Measurements from ENCODE around the gene LIN37. TPM values are rescaled to one million over a fixed set of nuclear protein-coding genes. Genes with fewer than 3 reads are reported as not detected.

Gene LIN37
- total and polyA plus RNA-seq, 4 donors = 4.4 to 16.2 (median 13.8) TPM

DNA sequence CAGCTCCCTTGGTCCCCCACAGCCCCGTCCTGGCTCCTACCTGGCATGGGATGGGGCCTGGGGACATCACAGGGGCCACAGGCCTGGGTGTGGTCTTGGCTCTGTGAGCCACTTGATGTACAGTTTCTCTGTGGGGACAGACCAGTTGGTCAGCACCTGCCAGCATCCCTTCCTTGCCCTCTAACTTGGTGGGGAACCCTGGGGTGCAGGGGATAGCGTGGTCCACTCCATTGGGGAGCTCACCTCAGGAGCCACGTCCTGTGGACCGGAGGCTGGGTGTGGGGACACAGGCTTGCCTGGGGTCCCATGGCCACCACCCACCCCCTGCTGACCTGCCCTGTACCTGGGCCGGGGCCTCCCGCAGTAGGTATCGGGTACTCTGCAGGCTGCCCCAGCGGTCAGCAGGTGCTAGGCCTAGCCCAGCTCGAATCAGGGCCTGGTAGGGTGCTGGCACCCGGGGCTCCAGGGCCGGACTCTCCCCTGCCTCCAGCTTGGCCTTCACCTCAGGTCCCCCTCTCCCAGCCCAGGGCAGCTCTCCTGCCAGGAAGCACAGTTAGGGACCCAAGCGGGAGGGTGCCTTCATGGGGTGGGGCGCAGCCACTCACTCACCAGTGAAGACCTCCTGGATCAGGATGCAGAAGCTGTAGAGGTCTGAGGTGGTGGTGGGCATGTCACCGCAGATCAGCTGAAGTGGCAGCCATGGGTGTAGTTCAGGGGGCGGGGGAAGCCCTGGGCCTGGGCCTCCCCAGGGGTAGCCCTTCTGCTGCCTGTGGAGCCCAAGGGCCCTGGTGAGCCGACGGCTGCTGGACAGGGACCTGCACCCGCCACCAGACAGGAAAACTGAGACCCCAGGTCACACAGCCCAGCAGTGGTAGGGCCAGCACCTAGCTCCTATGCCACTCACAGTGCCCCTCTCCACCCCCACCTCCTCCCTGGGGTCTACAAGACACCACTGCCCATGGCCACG lies 41.9 kb downstream of the LIN37 start:
- Histone ChIP-seq H3K4me1 (ENCODE audit: control insufficient read depth in 5 of 5, insufficient read depth in 5 of 5, low read length in 5 of 5) (no peaks in the 10 kb centered on the region), H3K27me3 (ENCODE audit: control insufficient read depth in 3 of 3, insufficient read depth in 3 of 3, low read length in 2 of 3) (no peaks in the 10 kb centered on the region), H3K27ac (ENCODE audit: low read depth in 1 of 2, low read length in 1 of 2) (no peak overlapping the region), H3K9ac (ENCODE audit: insufficient read depth in 1 of 2, low read length in 2 of 2) (no peak overlapping the region), H3K4me3 (no peak overlapping the region), H3K9me3 (ENCODE audit: control insufficient read depth in 4 of 4, insufficient read depth in 3 of 4, low read length in 3 of 4) (no peaks in the 10 kb centered on the region), H3K36me3 (ENCODE audit: control insufficient read depth in 4 of 4, insufficient read depth in 4 of 4, low read length in 4 of 4) (peaks cover 0 to 6% (median 0%) of the 10 kb centered on the region in 4 donors)
- ATAC-seq (ENCODE audit: insufficient read depth, low FRiP score) = no peak
- TF ChIP-seq, protein P1, sequence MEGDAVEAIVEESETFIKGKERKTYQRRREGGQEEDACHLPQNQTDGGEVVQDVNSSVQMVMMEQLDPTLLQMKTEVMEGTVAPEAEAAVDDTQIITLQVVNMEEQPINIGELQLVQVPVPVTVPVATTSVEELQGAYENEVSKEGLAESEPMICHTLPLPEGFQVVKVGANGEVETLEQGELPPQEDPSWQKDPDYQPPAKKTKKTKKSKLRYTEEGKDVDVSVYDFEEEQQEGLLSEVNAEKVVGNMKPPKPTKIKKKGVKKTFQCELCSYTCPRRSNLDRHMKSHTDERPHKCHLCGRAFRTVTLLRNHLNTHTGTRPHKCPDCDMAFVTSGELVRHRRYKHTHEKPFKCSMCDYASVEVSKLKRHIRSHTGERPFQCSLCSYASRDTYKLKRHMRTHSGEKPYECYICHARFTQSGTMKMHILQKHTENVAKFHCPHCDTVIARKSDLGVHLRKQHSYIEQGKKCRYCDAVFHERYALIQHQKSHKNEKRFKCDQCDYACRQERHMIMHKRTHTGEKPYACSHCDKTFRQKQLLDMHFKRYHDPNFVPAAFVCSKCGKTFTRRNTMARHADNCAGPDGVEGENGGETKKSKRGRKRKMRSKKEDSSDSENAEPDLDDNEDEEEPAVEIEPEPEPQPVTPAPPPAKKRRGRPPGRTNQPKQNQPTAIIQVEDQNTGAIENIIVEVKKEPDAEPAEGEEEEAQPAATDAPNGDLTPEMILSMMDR (IDR thresholded peaks at IDR 0.05; ENCODE audit: control extremely low read depth, extremely low read depth) = no peak
- DNase-seq = no peak
- 88 to 91% methylated on average over 19 of the region's 19 CpGs for WGBS, 2 donors

DNA sequence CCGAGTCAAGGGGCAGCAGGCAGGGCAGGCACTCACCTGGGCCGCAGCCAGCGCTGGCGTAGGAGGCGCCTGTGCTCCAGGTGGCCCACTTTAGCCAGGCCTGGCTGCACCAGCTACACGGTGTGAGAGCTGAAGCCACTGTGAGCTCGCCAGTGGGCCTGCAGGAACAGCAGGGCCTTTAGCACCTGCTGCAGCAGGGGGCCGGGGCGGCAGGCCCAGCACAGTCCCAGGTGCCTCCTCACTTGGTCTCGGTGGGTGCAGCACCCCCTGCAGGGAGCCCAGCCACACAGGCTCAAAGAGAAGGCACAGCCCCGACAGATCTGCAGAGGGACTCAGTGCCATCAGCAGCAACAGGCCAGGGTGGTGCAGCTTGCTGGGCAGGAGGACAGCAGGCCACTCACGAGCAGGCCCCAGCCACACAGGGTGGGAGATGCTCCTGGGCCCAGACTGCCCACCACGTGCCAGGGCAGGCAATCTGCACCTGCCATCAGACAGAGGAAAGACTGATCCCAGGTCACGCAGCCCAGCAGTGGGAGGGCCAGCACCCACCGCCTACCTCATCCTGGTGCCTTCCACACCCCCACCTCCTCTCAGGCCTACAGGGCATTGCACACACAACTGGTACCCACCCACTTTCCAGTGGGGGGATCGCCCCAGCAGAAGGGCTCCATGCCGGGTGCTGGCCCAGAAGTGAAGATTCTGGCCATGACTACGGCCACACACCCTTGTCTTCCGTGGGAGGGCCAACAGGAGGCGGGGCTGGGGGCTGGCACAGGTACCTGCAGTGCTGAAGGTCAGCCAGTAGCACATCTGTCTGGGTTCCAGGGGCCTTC lies 42.8 kb downstream of the LIN37 start:
- no peak overlapping the region for H3K27ac ChIP-seq (ENCODE audit: low read depth in 1 of 2, low read length in 1 of 2)
- H3K36me3 ChIP-seq (ENCODE audit: control insufficient read depth in 4 of 4, insufficient read depth in 4 of 4, low read length in 4 of 4) = no peaks in the 10 kb centered on the region
- 68 to 76% methylated on average over 18 to 20 of the region's 20 CpGs for WGBS, 2 donors
- no peaks in the 10 kb centered on the region for H3K27me3 ChIP-seq (ENCODE audit: control insufficient read depth in 3 of 3, insufficient read depth in 3 of 3, low read length in 2 of 3)
- no peak overlapping the region for H3K4me3 ChIP-seq
- no peaks in the 10 kb centered on the region for H3K9me3 ChIP-seq (ENCODE audit: control insufficient read depth in 4 of 4, insufficient read depth in 3 of 4, low read length in 3 of 4)
- H3K4me1 ChIP-seq (ENCODE audit: control insufficient read depth in 5 of 5, insufficient read depth in 5 of 5, low read length in 5 of 5) = no peaks in the 10 kb centered on the region
- ATAC-seq (ENCODE audit: insufficient read depth, low FRiP score) (no peak), DNase-seq (no peak)
- TF ChIP-seq, protein P1 (IDR thresholded peaks at IDR 0.05; ENCODE audit: control extremely low read depth, extremely low read depth) = no peak
- no peak overlapping the region for H3K9ac ChIP-seq (ENCODE audit: insufficient read depth in 1 of 2, low read length in 2 of 2)

DNA sequence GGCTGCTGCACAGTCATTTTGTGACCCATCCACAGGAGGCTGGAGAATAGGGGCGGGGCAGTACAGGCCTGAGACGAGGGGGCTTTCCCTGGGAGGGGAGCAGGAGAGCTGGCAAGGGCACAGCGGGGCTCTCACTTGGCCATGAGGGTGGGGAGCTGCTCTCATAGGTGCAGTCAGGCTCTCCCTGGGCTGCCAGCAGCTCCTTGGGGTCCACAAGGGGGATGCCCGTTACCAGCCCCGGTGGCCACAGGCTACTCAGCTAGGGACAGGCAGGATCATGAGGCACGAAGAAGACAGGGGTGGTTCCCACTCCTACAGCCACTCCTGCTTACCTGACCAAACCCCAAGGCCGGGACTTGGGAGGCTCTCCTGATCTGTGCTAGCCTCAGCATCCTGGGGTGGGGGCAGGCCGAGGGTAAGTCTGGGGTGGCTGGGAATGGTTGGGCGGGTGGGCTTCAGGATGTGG lies 43.5 kb downstream of the LIN37 start:
- 86 to 92% methylated on average over 9 of the region's 9 CpGs for WGBS, 2 donors
- TF ChIP-seq, protein P1 (IDR thresholded peaks at IDR 0.05; ENCODE audit: control extremely low read depth, extremely low read depth) = no peak
- ATAC-seq (ENCODE audit: insufficient read depth, low FRiP score) (no peak), DNase-seq (no peak)
- Histone ChIP-seq H3K4me3 (no peak overlapping the region), H3K4me1 (ENCODE audit: control insufficient read depth in 5 of 5, insufficient read depth in 5 of 5, low read length in 5 of 5) (no peaks in the 10 kb centered on the region), H3K36me3 (ENCODE audit: control insufficient read depth in 4 of 4, insufficient read depth in 4 of 4, low read length in 4 of 4) (no peaks in the 10 kb centered on the region), H3K27me3 (ENCODE audit: control insufficient read depth in 3 of 3, insufficient read depth in 3 of 3, low read length in 2 of 3) (peaks cover 0 to 5% (median 3%) of the 10 kb centered on the region in 3 donors), H3K9me3 (ENCODE audit: control insufficient read depth in 4 of 4, insufficient read depth in 3 of 4, low read length in 3 of 4) (no peaks in the 10 kb centered on the region), H3K9ac (ENCODE audit: insufficient read depth in 1 of 2, low read length in 2 of 2) (no peak overlapping the region), H3K27ac (ENCODE audit: low read depth in 1 of 2, low read length in 1 of 2) (no peak overlapping the region)

Data from lung (tissue), 12 donors.